Measurements from ENCODE around the gene RAB11A. TPM values are rescaled to one million over a fixed set of nuclear protein-coding genes. Genes with fewer than 3 reads are reported as not detected.

The RAB11A gene
- total and polyA plus RNA-seq, 8 donors = 129 to 360 (median 183) TPM

GRCh38 chr15:65912235-65912634 lies 42.9 kb downstream of the RAB11A start:
- Histone ChIP-seq H3K4me3 (no peak overlapping the region), H3K27me3 (no peaks in the 10 kb centered on the region), H3K36me3 (peaks cover 10 to 64% (median 52%) of the 10 kb centered on the region in 4 donors), H3K4me1 (peaks cover 3 to 16% (median 13%) of the 10 kb centered on the region in 4 donors), H3K27ac (no peak overlapping the region), H3K9me3 (no peaks in the 10 kb centered on the region)
- intact Hi-C loops (cut with DNase I; ENCODE audit: low total_unique reads) = no loop called here
- 92 to 100% (median 99%) methylated on average over 2 of the region's 2 CpGs for WGBS, 5 donors
- no peak for DNase-seq
- TF ChIP-seq CTCF (IDR thresholded peaks at IDR 0.05) (no peak), POLR2A (IDR thresholded peaks at IDR 0.05) (no peak), POLR2AphosphoS5 (IDR thresholded peaks at IDR 0.05) (no peak), EP300 (IDR thresholded peaks at IDR 0.05) (no peak)

GRCh38 chr15:65913631-65914199 lies 44.4 kb downstream of the RAB11A start:
- intact Hi-C loops (cut with DNase I; ENCODE audit: low total_unique reads) = no loop called here
- Histone ChIP-seq H3K36me3 (peaks cover 5 to 55% (median 48%) of the 10 kb centered on the region in 4 donors), H3K27me3 (no peaks in the 10 kb centered on the region), H3K4me3 (no peak overlapping the region), H3K9me3 (no peaks in the 10 kb centered on the region), H3K4me1 (peaks cover 3 to 17% (median 13%) of the 10 kb centered on the region in 4 donors), H3K27ac (no peak overlapping the region)
- TF ChIP-seq POLR2A (IDR thresholded peaks at IDR 0.05) = no peak
- TF ChIP-seq CTCF (IDR thresholded peaks at IDR 0.05) = no peak
- TF ChIP-seq EP300 (IDR thresholded peaks at IDR 0.05) = no peak
- TF ChIP-seq POLR2AphosphoS5 (IDR thresholded peaks at IDR 0.05) = no peak
- no peak for DNase-seq
- 86 to 93% (median 90%) methylated on average over 11 to 13 of the region's 13 CpGs for whole genome bisulfite sequencing, 5 donors

- Histone ChIP-seq H3K4me3 (no peak overlapping the region), H3K9me3 (no peaks in the 10 kb centered on the region), H3K4me1 (peaks cover 3 to 17% (median 13%) of the 10 kb centered on the region in 4 donors), H3K27ac (no peak overlapping the region), H3K27me3 (no peaks in the 10 kb centered on the region), H3K36me3 (peaks cover 5 to 50% (median 47%) of the 10 kb centered on the region in 4 donors)
- intact Hi-C loops (cut with DNase I; ENCODE audit: low total_unique reads) = no loop called here
- WGBS, 5 donors = 62 to 82% (median 78%) methylated on average over 4 of the region's 4 CpGs
- no peak for DNase-seq
- TF ChIP-seq EP300 (IDR thresholded peaks at IDR 0.05) (no peak), POLR2AphosphoS5 (IDR thresholded peaks at IDR 0.05) (no peak), POLR2A (IDR thresholded peaks at IDR 0.05) (no peak), CTCF (IDR thresholded peaks at IDR 0.05) (no peak)
Observed at GRCh38 chr15:65914386-65914785, 45.1 kb downstream of the RAB11A start.

- WGBS, 5 donors = 62 to 84% (median 75%) methylated on average over 4 to 8 of the region's 8 CpGs
Observed at GRCh38 chr15:65914981-65915925, 46.0 kb downstream of the RAB11A start.

More at GRCh38 chr15:65914981-65915925, 46.0 kb downstream of the RAB11A start:
- intact Hi-C loops (cut with DNase I; ENCODE audit: low total_unique reads) = no loop called here
- H3K27ac ChIP-seq = no peak overlapping the region
- no peaks in the 10 kb centered on the region for H3K9me3 ChIP-seq
- peak in 1 of 2 donors; percentile 45 for DNase-seq
- H3K4me3 ChIP-seq = no peak overlapping the region
- peaks cover 3 to 17% (median 14%) of the 10 kb centered on the region in 4 donors for H3K4me1 ChIP-seq
- TF ChIP-seq POLR2A (IDR thresholded peaks at IDR 0.05) (no peak), CTCF (IDR thresholded peaks at IDR 0.05) (no peak), POLR2AphosphoS5 (IDR thresholded peaks at IDR 0.05) (no peak), EP300 (IDR thresholded peaks at IDR 0.05) (no peak)
- peaks cover 4 to 41% (median 38%) of the 10 kb centered on the region in 4 donors for H3K36me3 ChIP-seq
- H3K27me3 ChIP-seq = no peaks in the 10 kb centered on the region
